Stimulated activated naive CD4-positive, alpha-beta T cell treated with Interleukin-2 at 50 U/mL for 16 hours (primary cell): ENCODE data around the gene PDGFB.
"Not testable (repeated sequence)": the region's sequence is repeated elsewhere in the genome, so short reads cannot be mapped to it uniquely, and the experiment has no call there.

Source experiments
- DNase-seq: peaks from one replicate; lab custom pipeline; 2025; lab: John Stamatoyannopoulos, UW

PDGFB gene

DNA sequence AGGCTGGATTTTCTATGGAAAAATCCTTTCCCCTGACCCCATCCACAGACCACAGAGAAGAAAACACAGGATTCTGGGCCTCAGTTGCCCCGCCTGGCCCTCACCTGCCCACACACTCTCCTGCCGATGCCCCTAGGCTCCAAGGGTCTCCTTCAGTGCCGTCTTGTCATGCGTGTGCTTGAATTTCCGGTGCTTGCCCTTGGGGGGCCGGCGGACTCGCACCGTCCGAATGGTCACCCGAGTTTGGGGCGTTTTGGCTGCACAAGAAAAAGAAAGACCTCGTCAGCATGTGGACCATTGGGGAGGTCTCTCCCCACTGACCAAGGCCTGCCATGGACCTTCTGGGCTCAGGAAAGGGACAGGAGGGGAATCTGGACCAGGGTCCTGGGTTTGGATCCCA, 19.2 kb downstream of the PDGFB start:
- no peak for DNase-seq

- no peak for DNase-seq
These were observed 20.2 kb downstream of the PDGFB start for GRCh38 chr22:39224550-39224949.

- no peak for DNase-seq
These were observed 21.6 kb downstream of the PDGFB start for GRCh38 chr22:39223091-39223710.

- no peak for DNase-seq
These were observed 22.6 kb downstream of the PDGFB start for GRCh38 chr22:39221999-39222686.

DNA sequence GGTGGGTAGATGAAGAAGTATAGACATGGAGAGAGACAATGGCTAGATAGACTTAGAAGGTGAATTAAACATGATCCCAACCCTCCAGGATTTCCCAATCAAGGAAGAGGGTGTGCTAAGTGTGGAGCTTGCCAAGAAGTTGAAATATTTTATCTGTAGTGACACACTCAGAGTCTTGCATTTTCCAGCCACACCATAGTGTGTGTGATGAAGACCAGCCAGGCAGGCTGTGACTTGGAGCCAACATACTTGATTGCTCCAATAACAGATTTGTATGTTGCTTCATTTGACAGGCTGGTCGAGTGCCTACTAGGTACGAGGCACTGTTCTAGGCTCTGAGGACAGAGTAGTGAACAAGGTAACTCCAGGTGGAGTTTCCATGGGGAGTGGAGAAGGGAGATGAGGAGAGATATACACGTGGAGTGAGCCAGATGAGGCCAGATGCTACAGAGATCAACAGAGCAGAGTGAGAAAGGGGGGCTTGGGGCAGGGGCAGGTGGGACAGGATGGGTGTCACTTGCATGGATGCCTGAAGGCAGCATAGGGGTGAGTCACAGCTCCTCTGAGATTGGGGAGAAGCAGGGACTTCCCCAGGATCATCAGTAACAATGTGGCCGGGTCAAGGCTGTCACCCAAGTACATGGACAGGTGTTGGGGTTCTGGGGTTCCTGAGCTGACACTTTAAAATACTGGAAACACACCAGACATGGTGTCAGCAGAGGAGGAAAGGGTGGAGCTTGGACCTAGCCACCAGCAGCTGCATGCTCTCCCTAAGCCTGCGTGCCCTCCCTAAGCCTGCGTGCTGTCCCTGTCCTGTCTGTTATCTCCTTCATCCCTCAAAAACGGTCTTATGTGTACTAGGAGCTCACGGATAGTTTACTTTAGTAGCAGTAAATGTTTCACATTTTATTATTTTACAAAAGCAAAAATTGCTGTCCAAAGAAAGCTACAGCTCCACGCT, 23.6 kb downstream of the PDGFB start:
- no peak for DNase-seq

- DNase-seq: no peak
These were observed 24.3 kb downstream of the PDGFB start for GRCh38 chr22:39220450-39220849.

GRCh38 chr22:39219071-39220039, 25.4 kb downstream of the PDGFB start:
- no peak for DNase-seq

GRCh38 chr22:39218432-39218831, 26.4 kb downstream of the PDGFB start:
- DNase-seq: not testable (repeated sequence)

DNA sequence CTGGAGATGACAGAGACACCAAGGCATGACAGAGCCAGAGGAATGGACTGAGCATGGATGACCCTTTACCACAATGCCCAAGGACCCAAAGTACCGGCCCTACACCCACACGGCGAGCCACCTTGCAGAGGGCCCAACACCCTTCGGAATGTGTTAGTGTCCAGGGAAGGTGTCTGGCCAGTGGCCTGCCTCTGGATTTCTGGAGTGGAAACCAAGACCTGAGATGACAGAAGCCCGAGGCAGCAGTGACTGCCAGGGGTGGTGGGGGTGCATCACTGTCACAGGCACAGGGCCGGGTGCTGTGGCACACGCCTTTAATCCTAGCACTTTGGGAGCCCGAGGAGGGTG, 28.7 kb downstream of the PDGFB start:
- no peak for DNase-seq

DNA sequence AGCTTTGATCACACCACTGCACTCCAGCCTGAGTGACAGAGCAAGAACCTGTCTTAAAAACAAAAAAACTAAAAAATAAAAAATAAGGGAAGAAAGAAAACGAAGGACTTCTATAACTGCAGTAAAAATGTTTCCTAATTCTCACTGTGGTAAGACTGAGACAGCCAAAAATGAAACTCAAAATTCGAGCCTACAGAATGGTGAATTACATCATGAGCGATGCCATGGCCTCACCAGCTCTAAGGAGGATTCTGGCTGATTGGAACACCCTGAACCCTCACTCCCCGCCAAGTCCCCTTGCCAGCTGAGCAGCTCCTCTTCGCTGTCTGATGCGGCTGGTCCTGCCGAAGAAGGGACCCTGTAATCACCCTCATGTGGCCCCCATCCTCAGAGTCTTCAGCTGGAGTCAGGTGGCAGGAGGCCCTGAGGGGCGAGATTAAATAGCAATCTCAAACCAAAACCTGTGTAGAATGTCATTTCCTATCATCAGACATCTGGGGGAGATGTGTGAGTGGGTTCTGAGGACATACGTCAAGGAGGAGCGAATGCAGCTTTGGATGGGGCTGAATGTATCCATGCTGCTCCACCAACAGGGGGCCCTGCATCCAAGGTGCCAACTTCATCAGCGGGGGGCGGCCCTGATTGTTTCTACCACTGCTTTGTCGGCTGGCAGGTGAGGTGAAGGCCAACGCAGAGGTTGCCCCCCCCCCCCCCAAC, 29.2 kb downstream of the PDGFB start:
- DNase-seq: no peak

DNA sequence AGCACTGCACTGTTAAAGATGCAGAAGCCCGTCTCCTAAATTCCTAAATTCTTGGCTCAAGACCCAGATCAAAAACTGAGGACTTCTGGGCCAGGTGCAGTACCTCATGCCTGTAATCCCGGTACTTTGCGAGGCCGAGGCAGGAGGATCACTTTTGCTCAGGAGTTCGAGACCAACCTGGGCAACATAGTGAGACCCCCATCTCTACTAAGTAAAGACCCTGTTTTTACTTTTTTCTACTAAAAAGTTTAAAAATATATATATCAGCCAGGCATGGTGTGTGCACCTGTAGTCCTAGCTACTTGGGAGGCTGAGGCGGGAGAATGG, 29.7 kb downstream of the PDGFB start:
- no peak for DNase-seq

DNA sequence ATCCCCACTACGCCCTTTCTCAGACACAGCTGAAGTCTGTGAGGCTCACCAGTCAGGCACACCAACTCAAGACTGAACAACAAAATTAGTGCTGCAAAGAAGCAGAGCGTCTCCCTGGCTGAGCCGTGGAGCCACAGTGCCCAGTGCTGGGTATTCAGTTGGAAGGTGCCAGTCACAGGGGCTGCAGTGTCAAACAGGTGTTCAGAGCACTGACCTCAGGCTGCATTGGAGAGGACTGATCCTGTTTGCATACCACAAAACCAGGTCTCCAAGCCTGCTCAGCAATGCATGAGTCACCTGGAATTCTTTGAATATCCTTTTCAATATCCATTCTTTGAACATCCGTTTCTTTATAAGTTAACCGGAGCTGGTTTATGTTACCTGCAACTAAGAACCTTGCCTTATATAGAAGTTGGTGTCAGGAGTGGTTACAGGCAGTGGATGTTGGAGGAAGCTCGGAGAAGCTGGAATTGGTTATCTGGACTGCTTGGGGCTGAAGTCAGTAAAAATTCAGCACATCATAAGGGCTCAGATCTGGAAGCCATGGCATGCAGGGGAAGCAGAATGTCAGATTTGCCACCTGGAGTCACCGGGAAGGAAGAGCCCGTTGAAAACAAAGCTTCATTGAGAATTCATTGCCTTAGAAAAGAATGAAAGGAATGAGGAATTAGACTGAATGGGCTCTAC, 30.3 kb downstream of the PDGFB start:
- no peak for DNase-seq

DNA sequence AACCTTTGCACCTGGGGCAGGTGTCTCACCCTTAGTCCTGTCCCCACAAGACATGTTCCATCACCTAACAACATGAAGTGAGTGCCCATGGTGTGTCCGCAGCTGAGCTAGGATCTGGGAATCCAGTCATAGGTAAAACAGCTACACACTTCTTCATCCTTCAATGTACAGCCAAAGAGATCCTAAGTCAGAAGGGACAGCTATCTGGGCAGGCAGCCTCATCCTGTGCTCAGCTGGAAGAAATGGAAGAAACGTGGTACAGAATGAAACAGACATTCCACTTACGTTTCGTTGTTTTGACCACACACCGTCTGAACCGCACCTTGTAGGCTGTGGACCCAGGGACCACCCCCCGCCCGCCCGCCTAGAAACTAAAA, 30.8 kb downstream of the PDGFB start:
- no peak for DNase-seq

- no peak for DNase-seq
These were observed 31.9 kb downstream of the PDGFB start for GRCh38 chr22:39212721-39213376.

DNA sequence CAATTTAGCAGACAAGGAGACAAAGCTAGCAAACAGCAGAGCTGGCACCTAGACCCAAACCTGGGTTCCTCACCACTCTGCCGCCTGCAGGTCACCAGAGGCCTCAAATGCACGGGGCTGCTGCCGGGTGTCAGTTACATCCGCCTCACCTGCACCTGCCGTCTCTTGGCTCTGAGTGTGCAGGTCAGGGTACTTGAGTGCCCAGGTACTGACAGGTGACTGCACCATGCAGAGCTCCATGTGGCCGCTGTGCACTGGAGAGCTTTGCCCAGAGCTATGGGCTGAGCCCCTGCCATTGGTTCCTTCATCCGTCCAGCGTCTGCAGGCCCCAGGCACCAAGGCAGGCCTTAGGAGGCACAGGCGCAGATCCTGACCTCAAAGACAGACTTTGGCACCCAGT, 35.0 kb downstream of the PDGFB start:
- DNase-seq: no peak

GRCh38 chr22:39208013-39208680, 36.6 kb downstream of the PDGFB start:
- DNase-seq: no peak

- DNase-seq: no peak
These were observed 37.4 kb downstream of the PDGFB start for GRCh38 chr22:39207141-39208012.

GRCh38 chr22:39206491-39206890, 38.3 kb downstream of the PDGFB start:
- no peak for DNase-seq
